GM21723 (cell line): Measurements from ENCODE around the gene MTCL1.
A peak's percentile ranks its signal among the peaks of the same experiment; 100 is the strongest.

ENCODE experiments used
- ATAC-seq: cut with Tn5 transposase; IDR thresholded peaks from one replicate; pipeline ENCODE4 v1.9.1; 2021; ENCODE audit warnings: mild to moderate bottlenecking, moderate library complexity; ENCODE audit not compliant: unreplicated experiment

The MTCL1 gene

DNA sequence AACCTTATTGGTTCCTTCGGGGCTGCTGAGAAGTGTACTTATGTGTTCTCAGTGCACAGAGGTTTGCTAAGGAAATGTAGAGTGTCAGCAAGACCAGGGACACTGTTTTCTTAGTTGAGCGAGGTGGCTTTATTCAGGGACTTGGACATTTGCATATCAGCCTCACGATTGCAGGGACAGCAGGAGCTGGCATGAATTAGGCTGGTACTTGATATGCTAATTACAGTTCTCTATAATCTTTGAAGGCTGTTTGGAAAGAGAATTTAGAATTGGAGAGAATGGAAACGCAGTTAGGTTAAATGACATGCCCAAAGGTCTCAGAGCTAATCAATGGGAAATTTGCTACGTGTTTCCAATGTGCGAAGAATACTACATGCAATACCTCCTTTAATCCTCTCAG is 18.7 kb upstream of the MTCL1 start:
- ATAC-seq = no peak

DNA sequence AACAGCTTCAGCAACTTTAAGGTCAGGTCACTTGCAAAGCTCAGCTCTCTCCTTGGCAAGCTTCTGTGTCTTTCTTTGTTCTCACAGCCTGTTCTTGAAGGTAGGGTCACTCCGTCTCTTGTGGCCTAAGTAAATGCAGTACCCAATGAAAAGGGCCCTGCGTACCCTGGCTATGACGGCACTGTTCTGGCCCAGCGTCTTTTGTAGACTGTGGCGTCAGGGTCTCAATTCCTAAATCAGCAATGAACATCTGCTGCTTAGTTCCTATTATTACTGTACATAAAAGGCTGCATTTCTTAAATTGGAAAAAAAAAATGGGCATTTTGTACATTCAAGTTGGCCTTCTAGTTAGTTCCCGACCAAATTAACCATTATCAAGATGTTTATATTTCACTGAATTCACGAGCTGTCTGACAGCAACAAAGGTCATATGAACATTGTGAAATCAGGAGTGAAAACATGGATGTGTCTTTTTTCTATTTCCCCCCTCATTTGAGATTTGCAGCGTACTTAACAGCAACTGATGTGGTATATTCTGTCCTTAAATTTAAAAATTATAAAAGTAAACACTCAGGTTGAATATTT is 17.0 kb upstream of the MTCL1 start:
- no peak for ATAC-seq

DNA sequence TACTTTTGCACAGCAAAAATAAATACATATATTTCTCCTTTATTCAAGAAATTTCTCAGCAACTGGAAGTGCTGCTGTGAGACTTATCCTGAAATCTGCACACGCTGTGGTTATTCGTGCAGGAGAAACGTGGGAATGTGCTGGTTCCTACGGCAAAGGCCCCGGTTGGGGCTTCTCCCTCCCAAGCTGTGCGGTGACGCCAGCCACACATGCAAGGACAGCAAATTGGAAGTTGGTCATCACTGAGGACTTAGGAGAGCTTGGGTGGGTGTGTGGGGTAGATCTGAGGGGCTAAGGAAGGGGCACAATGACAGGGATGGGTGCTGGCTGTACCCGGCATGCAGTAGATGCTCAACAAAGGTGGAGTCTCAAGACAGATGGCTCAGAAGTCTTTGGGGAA is 16.5 kb upstream of the MTCL1 start:
- no peak for ATAC-seq

DNA sequence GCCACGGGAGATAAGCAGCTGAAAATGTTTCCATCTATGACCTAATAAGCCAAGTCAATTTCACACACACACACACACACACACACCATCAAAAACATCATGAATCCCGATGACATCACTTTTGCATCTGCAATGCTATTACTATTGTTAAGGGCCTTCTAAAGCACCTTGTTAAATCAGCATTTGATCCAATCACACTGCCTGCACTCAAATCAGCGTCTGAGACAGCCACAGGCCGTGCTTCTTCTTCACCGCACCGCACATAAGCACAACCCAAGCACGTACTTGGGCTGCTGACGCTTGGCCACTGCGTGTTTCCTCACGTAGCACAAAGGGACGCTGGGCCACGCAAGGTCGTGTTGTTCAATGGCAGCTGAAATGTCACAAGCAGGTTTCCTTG is 15.8 kb upstream of the MTCL1 start:
- no peak for ATAC-seq

DNA sequence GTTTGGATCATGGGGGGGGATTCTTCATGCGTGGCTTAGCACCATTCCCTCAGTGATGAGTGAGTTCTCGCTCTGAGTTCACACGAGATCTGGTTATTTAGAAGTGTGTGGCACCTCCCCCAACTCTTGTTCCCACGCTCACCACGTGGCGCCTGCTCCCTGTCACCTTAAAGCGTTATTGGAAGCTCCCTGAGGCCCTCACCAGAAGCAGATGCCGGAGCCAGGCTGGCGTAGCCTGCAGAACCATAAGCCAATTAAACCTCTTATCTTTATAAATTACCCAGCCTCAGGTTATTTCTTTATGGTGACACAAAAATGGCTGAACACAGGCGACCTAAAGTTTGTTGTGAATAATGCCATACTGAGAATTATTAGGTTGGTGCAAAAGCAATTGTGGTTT is 10.5 kb upstream of the MTCL1 start:
- no peak for ATAC-seq

DNA sequence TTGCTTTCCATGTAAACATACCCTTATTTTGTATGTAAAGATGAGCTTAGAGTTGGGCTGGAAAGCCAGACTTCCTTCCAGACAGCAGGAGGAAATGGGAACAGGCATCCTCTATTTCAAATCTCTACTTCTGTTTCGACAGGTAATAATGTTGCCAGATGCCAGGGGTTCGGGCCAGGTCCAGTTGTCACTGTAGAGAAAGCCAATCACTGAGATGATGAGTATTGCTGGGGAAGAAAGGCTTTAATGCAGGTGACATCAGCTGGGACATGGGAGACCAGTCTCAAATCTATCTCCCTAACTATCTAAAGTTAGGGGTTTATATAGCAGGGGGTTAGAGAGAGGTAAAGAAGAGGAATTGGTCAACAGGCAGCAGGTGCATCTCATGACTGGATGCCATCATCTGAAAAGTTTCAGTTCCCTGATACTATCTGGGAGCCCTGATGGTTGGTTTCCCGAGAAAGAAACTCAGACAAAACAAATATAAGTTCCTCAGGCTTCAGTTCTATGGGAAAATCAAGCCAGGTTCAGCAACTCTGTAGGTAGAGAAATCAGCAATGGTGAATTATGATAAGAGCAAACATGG is 9.3 kb upstream of the MTCL1 start:
- ATAC-seq = peak; percentile 78

DNA sequence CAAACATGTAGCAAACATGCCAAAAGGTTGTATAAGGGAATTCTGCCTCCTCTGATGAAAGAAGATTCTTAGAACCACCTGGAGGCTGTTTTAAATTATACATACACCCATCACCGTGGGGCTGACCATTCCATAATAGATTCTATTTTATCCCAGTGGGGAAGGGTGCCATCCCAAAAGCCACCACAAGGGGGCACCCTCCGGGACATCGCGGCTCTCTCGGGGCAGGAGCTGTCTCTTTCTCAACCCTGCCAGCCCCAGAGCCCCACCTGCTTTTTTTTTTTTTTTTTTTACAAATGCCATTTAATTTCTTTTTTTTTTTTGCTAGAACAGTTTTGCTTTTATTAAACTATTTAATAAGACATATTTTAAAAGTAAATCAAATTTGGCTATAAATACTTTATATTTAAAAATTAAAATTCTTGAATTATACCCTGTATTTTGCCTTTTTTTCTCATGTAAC is 8.6 kb upstream of the MTCL1 start:
- ATAC-seq = peak; percentile 64

DNA sequence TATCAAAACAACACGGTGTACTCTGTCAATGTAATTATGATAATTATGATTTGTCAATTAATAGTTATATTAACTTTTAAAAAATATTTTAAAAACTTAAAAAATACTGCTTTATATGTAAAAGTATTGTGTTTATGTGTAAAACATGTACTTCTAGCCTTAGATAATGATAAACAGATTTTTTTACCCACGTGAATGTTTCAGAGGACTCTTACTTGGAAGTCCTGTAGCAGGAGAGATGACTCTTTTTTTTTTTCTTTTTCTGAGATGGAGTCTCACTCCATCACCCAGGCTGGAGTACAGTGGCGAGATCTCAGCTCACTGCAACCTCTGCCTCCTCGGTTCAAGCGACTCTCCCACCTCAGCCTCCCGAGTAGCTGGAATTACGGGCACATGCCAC is 6.2 kb upstream of the MTCL1 start:
- ATAC-seq = no peak

DNA sequence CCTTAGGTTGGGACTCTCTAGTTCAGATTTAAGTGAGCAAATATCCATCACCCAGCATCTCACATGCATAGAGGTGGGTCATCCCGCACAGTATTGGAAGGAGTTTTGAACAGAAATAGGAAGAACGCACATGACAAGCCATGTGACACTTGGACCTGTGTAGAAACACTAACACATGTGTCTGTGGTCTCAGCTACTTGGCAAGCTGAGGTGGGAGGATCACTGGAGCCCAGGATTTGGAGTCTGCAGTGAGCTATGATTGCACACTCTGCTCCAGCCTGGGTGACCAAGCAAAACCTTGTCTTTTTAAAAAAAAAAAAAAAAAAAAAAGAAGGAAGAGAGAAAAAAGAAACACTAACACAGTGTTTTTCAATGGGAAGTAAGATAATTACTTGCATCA is 5.4 kb upstream of the MTCL1 start:
- no peak for ATAC-seq

DNA sequence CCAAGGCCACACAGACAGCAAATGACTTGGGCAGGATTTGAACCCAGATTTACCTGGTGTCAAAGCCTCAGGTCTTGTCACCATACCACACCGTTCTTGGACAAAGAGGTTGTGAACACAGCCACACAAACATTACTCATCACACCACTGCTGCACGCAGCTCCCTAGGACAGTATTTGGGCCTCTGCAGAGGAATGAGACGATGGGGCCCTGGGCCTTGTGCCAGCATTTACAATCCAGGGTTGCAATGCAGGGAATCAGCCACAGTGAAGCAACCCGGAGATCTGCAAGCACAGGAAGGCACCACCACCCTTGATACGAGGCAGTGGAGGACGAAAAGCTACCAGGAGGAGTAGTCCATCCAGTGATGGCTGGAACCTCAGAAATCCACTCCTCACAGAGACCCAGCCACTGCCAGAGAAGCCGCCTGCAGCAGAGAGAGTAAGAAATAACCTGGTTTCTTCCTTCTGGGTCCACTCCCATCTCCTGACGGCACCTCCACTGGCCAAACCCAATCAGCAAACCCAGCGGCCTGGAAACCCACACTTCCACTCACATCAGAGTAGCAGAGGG is 3.7 kb upstream of the MTCL1 start:
- ATAC-seq = no peak

DNA sequence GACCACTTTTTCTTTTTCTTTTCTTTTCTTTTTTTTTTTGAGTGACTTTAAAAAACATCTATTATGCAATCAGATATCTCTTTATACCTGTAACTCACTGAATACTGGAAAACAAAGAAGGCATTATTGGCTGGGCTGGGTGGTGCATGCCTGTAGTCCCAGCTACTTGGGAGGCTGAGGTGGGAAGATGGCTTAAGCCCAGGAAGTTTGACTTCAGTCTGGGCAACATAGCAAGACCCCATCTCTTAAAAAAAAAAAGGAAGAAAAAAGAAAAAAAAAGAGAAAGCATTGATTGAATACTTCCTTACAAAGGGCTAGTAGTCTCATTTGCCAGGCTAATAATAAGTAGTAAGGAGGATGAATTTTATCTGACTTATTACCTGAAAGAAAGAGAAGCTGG is 2.7 kb upstream of the MTCL1 start:
- ATAC-seq = no peak

DNA sequence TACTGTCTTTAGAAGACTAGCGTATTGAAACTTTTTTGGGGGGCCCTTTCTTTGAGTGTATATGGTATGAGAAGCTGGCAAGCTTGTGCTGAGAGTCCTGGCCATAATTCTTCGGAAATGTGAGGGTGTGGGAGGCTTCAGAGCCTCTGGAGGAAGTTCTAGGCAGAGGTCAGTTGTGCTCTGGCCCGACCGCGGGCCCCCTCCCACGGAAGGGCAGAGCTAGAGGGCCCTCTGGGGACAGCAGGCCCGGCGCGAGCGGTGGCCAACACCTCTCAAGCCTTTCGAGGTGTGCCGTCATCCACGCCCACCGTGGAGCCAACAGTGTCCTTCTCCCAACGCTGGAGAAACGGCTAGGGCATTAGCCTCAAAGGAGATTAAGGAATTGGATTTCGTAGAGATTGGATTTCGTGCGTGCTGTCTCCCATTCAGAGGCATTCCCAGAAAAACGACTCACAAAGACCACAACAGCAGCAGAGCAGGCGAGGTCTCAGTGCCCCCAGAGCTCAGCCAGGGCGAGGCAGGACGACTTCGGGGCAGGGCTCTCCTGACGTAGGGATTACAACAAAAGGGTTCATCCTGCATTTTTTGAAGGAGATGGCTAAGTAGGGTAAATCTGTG is 2.2 kb upstream of the MTCL1 start:
- no peak for ATAC-seq

DNA sequence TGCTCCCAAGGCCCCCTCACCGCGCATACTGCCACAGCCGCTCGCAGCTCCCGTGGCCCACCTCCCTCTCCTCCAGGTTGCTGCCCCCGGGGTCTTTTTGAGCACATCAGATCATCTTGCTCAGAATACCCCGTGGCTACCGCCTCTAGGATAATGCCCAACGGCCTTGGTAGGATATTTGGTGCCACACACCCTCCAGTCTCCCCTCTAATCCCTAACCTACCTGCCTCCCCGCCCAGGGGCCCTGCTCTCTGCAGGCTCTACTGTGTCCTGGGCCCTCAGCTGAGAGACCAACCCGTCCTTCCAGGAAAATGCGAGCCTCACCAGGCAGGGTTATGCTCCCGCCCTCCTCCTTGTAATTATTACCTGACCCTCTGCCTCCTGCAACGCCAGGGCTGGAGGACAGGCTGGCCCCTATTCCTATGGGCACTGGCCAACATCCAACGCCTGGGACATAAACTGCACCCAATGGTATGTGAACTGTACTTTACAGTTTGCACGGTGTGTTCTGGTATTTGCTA is 1.5 kb upstream of the MTCL1 start:
- no peak for ATAC-seq

DNA sequence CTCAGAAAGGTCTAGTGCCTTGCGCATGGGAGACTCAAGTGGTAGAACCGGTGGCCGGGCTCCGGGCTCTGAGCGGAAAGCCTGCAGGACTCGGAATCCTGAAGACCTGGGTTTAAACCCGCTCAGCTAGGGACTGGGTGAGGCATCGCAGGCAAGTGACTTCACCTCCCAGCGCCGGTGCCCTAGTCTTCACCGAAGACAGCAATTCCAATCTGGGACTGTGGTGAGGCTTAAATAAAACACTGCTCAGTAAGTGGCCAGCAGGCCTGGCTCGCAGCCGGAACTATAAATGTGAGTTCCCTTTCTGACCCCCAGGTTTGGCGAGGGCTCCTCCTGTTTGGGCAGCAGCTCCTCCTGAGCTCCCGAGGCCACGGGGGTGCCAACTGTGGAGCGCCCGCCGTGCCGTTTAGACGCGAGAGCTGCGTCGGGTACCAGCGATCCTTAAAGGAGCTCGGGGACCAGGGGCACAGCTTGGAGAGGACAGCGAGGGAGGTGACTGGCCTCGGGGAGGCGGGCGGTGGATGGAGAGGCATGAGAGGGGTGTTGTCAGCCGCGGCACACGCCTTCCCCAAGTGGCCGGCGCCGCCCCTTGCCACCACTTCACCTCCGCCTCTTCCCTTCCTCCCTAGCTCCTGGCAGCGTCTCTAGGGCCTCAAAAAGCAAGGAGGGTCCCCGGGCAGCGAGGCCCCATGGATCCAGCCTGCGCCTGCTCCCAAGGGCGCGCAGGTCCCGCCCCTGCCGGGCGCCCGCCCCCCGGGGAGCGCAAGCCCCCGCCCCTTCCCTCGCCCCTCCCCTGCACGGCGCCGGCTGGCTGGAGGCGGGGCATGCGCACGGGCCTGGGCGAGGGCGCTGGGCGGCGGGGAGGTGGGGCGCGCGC is 757 bp upstream of the MTCL1 start:
- ATAC-seq = peak; percentile 83

DNA sequence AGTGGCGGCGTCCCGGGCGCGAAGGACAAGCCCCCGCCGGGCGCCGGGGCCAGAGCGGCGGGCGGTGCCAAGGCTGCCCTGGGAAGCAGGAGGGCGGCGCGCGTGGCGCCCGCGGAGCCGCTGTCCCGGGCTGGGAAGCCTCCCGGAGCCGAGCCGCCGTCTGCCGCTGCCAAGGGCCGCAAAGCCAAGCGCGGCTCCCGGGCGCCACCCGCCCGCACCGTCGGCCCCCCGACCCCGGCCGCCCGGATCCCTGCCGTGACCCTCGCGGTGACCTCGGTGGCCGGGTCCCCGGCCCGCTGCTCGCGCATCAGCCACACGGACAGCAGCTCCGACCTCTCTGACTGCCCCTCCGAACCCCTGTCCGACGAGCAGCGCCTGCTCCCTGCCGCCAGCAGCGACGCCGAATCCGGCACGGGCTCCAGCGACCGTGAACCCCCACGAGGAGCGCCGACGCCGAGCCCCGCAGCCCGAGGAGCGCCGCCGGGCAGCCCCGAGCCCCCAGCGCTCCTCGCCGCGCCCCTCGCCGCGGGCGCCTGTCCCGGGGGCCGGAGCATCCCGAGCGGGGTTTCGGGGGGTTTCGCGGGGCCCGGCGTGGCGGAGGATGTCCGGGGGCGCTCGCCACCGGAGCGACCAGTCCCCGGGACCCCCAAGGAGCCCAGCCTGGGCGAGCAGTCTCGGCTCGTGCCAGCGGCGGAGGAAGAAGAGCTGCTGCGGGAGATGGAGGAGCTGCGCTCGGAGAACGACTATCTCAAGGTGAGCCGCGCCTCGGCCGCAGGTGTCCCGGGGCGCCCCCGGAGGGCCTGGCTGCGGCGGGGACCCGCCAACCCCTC is 820 bp downstream of the MTCL1 start:
- ATAC-seq = peak; percentile 1

DNA sequence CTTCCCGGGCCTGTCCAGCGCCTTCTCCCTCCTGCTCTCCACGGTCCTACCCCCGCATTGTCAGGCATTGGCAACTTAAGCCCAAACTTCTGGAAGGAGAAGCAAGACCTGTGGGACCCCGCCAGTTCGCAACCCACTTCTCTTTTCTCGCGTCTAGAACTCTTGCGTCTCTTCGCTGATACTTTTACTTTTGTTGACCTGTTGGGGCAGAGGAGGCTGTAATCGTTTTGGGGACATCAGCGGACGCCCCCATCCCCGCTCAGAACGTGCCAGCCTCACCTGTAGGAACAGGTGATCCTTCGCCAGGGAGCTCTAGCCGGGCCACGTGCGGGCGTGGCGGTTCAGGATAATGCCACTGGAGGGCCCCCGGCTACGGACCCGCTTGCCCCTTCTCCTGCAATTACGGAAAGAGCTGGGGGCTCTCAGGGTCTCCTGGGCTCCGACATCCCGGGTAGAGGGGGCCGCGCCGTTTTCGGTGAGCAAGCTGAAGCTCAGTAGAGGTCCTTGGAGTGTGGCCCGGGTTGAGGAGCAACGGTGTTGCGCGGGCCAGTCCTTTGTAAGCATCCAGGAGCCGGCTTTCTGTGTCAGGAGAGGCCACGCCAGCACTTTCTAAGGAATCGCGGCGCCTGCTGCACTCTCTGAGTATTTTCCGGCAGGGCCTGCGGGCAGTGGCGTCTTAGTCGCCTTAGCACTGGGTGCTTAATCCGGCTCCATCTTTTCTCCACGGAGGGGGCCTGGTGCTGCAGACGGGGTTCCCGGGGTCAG is 1.6 kb downstream of the MTCL1 start:
- ATAC-seq = no peak

DNA sequence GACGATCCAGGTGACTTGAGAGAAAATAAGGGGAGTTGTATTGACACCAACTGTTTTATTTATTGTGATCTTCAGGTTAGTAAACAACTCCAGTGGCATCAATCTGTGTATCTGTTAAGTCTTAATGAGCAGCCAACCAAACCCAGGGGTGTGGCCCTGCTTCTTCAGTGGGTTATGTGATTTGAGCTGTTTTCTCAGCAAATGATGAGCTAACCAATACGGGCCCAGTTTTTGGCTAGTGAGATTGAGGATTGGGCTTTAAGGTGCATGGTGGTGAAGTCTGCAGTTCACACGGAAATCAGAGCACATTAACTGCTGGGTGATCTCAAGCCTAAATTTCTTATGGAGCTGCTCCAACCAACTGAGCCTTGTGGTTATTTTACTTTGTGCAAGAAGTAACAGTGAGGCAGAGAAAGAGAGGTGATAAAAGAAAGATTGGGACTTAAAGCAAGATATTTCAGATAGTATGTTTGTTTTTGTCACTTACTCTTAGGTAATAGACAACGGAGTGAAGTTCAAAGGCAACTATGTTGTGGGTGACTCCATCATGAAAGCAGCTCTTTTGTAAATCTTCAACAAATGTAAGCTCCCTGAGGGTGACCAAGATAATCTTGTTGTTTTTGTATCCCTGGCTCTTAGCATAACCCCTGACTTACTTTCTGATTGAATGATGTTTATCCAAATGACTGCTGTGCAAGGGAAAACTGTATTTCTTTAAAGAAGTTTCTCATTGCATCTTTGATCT is 2.4 kb downstream of the MTCL1 start:
- no peak for ATAC-seq

DNA sequence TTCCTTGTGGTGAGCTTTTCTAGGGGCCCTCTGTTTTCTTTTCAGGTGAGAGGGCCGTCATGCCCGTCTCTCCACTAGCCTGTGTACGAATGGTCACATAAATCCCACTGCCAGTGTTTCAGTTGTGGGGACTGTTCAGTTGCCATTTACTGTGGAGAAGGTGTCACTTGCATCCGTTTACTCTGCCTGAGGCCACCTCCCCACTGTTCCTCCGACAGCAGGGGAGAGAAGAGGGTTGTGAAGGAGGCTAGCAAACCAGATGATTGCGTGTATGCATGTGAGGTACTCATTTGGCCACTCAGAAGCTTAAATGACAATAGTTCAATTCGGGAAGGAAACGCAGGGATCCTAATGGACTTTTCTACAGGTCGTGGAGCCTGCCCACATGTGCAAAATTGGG is 3.3 kb downstream of the MTCL1 start:
- ATAC-seq = no peak
